Liver (tissue), 9 donors: ENCODE data around the gene GDF9. TPM values are rescaled to one million over a fixed set of nuclear protein-coding genes. Genes with fewer than 3 reads are reported as not detected.

Experiments
- DNase-seq: peaks from one replicate; pipeline ENCODE4 v3.0.0-alpha.2; 2017; ENCODE audit warnings: low spot score
- H3K27ac ChIP-seq, 2 donors: one replicate each; pipeline ENCODE4 v1.7.0; 2013; ENCODE audit warnings: inconsistent platforms in 2 of 2, low read length in 2 of 2, control low read depth in 1 of 2, low read depth in 1 of 2, mild to moderate bottlenecking in 1 of 2
- H3K27me3 ChIP-seq, 4 donors: one replicate each; pipeline versions ENCODE4 v1.6.1 to v1.7.0; 2013; ENCODE audit warnings: low read length in 3 of 4, inconsistent platforms in 1 of 4, mild to moderate bottlenecking in 1 of 4, moderate library complexity in 1 of 4; ENCODE audit not compliant: control insufficient read depth in 4 of 4, insufficient read depth in 4 of 4
- H3K36me3 ChIP-seq, 4 donors: one replicate each; pipeline versions ENCODE4 v1.6.1 to v1.7.0; 2013; ENCODE audit warnings: low read length in 3 of 4, mild to moderate bottlenecking in 3 of 4, low read depth in 1 of 4, moderate library complexity in 1 of 4; ENCODE audit not compliant: control insufficient read depth in 4 of 4, insufficient read depth in 3 of 4
- H3K4me1 ChIP-seq, 4 donors: one replicate each; pipeline versions ENCODE4 v1.6.1 to v1.7.0; 2013; ENCODE audit warnings: low read length in 3 of 4, mild to moderate bottlenecking in 3 of 4, moderate library complexity in 1 of 4; ENCODE audit not compliant: control insufficient read depth in 4 of 4, insufficient read depth in 4 of 4
- H3K4me3 ChIP-seq, 3 donors: one replicate each; pipeline versions ENCODE4 v1.6.1 to v1.7.0; 2013; ENCODE audit warnings: low read length in 3 of 3, control low read depth in 1 of 3, low read depth in 1 of 3, mild to moderate bottlenecking in 1 of 3
- H3K9ac ChIP-seq, 2 donors: one replicate each; pipeline ENCODE4 v1.7.0; 2013; ENCODE audit warnings: low read length in 2 of 2, mild to moderate bottlenecking in 2 of 2, moderate library complexity in 2 of 2, control low read depth in 1 of 2, low read depth in 1 of 2
- H3K9me3 ChIP-seq, 4 donors: one replicate each; pipeline versions ENCODE4 v1.6.1 to v1.7.0; 2013; ENCODE audit warnings: low read length in 3 of 4; ENCODE audit not compliant: control insufficient read depth in 4 of 4
- ATF3 ChIP-seq: IDR thresholded peaks from 2 replicates; pipeline ENCODE4 v1.6.1; 2016; ENCODE audit warnings: antibody characterized with exemption
- CTCF ChIP-seq: fragments of 150-350 bp; IDR thresholded peaks from 2 replicates; pipeline ENCODE4 v1.5.1; 2017; ENCODE audit warnings: improper control_type of control experiment, low read depth, low read length; ENCODE audit not compliant: missing input control
- EGR1 ChIP-seq, 2 donors: IDR thresholded peaks; 2 replicates each; pipeline ENCODE4 v1.6.1; 2016 to 2018; ENCODE audit warnings: antibody characterized with exemption in 2 of 2, low read depth in 2 of 2
- FOXA1 ChIP-seq: IDR thresholded peaks from 2 replicates; pipeline ENCODE4 v1.6.1; 2016; ENCODE audit warnings: antibody characterized with exemption
- FOXA2 ChIP-seq: IDR thresholded peaks from 2 replicates; pipeline ENCODE4 v1.6.1; 2016; ENCODE audit warnings: antibody characterized with exemption
- GABPA ChIP-seq, 2 donors: IDR thresholded peaks in 1 of 2; conservative IDR thresholded peaks in 1 of 2; 2 replicates each; pipeline ENCODE4 v1.6.1; 2016; ENCODE audit warnings: antibody characterized with exemption in 2 of 2, mild to moderate bottlenecking in 1 of 2, moderate library complexity in 1 of 2
- HNF4A ChIP-seq, 2 donors: conservative IDR thresholded peaks; 2 replicates each; pipeline ENCODE4 v1.6.1; 2016; ENCODE audit warnings: antibody characterized with exemption in 2 of 2, mild to moderate bottlenecking in 2 of 2
- HNF4G ChIP-seq: IDR thresholded peaks from 2 replicates; pipeline ENCODE4 v1.6.1; 2016; ENCODE audit warnings: antibody characterized with exemption
- JUND ChIP-seq, 2 donors: IDR thresholded peaks; 2 replicates each; pipeline ENCODE4 v1.6.1; 2016; ENCODE audit warnings: antibody characterized with exemption in 2 of 2
- MAX ChIP-seq: IDR thresholded peaks from 2 replicates; pipeline ENCODE4 v1.6.1; 2016; ENCODE audit warnings: antibody characterized with exemption
- NR2F2 ChIP-seq: IDR thresholded peaks from 2 replicates; pipeline ENCODE4 v1.6.1; 2016; ENCODE audit warnings: antibody characterized with exemption
- RAD21 ChIP-seq, 2 donors: IDR thresholded peaks; 2 replicates each; pipeline ENCODE4 v1.6.1; 2016; ENCODE audit warnings: antibody characterized with exemption in 2 of 2, mild to moderate bottlenecking in 2 of 2
- REST ChIP-seq: IDR thresholded peaks from 2 replicates; pipeline ENCODE4 v1.6.1; 2016; ENCODE audit warnings: antibody characterized with exemption, mild to moderate bottlenecking
- TAF1 ChIP-seq: conservative IDR thresholded peaks from 2 replicates; pipeline ENCODE4 v1.6.1; 2016; ENCODE audit warnings: antibody characterized with exemption, mild to moderate bottlenecking
- YY1 ChIP-seq: IDR thresholded peaks from 2 replicates; pipeline ENCODE4 v1.6.1; 2016; ENCODE audit warnings: antibody characterized with exemption, mild to moderate bottlenecking
- ZBTB33 ChIP-seq: IDR thresholded peaks from 2 replicates; pipeline ENCODE4 v1.6.1; 2016; ENCODE audit warnings: antibody characterized with exemption
- WGBS: extraction: QIAGEN DNeasy Blood & Tissue Kit; methylation state at CpG from one replicate; pipeline ENCODE4 v1.1.7; 2013; 5-methylcytosine and 5-hydroxymethylcytosine counted together
- polyA plus RNA-seq, 2 donors: library from polyadenylated mRNA; stranded (reverse) in 1 of 2; unstranded in 1 of 2; fragments of 200-250 nt in 1 of 2; fragments of >200 nt in 1 of 2; fragmentation: Nextera tagmentation in 1 of 2; extraction: Ambion mirVana in 1 of 2; gene quantifications; one replicate each; pipeline versions ENCODE4 v1.2.1 to v1.2.3, GENCODE V29; 2013 to 2015
- total RNA-seq, 2 donors: library from RNA; depleted of rRNA; stranded (reverse); fragments of >200 nt; gene quantifications; one replicate each; pipeline ENCODE4 v1.2.3, GENCODE V29; 2014
- donor health status: healthy.
- donor health status: healthy.
- donor health status: healthy.
- donor health status: healthy.
- donor health status: healthy.

Gene GDF9
- total and polyA plus RNA-seq, 4 donors: 0.08 to 0.10 (median 0.08) TPM; not detected in 1

GRCh38 chr5:132822650-132823480, 43.4 kb downstream of the GDF9 start:
- Histone ChIP-seq H3K27ac (no peak overlapping the region), H3K27me3 (no peaks in the 10 kb centered on the region), H3K4me1 (peaks cover 4 to 25% (median 15%) of the 10 kb centered on the region in 4 donors), H3K9ac (no peak overlapping the region), H3K9me3 (no peaks in the 10 kb centered on the region), H3K36me3 (peaks cover 11 to 22% (median 17%) of the 10 kb centered on the region in 4 donors), H3K4me3 (no peak overlapping the region)
- TF ChIP-seq MAX (no peak), YY1 (no peak), JUND (IDR thresholded peaks at IDR 0.05) (no peak), TAF1 (no peak), GABPA (IDR thresholded peaks at IDR 0.05 in 1 of 2, conservative IDR thresholded peaks at IDR 0.05 in 1 of 2) (no peak), HNF4G (no peak), FOXA1 (no peak), HNF4A (conservative IDR thresholded peaks at IDR 0.05) (no peak), EGR1 (IDR thresholded peaks at IDR 0.05; ENCODE audit: low read depth in 2 of 2) (no peak), RAD21 (IDR thresholded peaks at IDR 0.05) (no peak), REST (no peak), ZBTB33 (no peak), CTCF (no peak), FOXA2 (no peak)
- no peak for DNase-seq
- WGBS: 80% methylated on average over 68 of the region's 68 CpGs

- 36% methylated on average over 1 of the region's 1 CpG for WGBS
- Histone ChIP-seq H3K4me1 (peaks cover 0 to 14% (median 9%) of the 10 kb centered on the region in 4 donors), H3K36me3 (peaks cover 11 to 22% (median 15%) of the 10 kb centered on the region in 4 donors), H3K9me3 (no peaks in the 10 kb centered on the region), H3K4me3 (no peak overlapping the region), H3K9ac (no peak overlapping the region), H3K27ac (peak overlapping the region; percentile 3 to 32), H3K27me3 (no peaks in the 10 kb centered on the region)
- DNase-seq: no peak
- no peak for TF ChIP-seq CTCF
- TF ChIP-seq TAF1: no peak
- TF ChIP-seq JUND (IDR thresholded peaks at IDR 0.05): peak in 1 of 2 donors; percentile 29
- no peak for TF ChIP-seq EGR1 (IDR thresholded peaks at IDR 0.05; ENCODE audit: low read depth in 2 of 2)
- TF ChIP-seq HNF4G: no peak
- TF ChIP-seq YY1: no peak
- no peak for TF ChIP-seq GABPA (IDR thresholded peaks at IDR 0.05 in 1 of 2, conservative IDR thresholded peaks at IDR 0.05 in 1 of 2)
- peak; percentile 62 for TF ChIP-seq FOXA2
- peak; percentile 12 for TF ChIP-seq NR2F2
- TF ChIP-seq ATF3: no peak
- TF ChIP-seq HNF4A (conservative IDR thresholded peaks at IDR 0.05): no peak
These were observed 44.5 kb downstream of the GDF9 start for GRCh38 chr5:132821791-132822190.
